SU-DHL-6 (cell line): ENCODE measurements around the gene TMEM163.

Experiments
- H2AFZ ChIP-seq: fragments of 200-600 bp; sonication (generic); 2 replicates; pipeline ENCODE4 v1.6.1; 2014; ENCODE audit warnings: low read depth, mild to moderate bottlenecking, moderate library complexity, mixed read lengths, antibody characterized with exemption, low read length; ENCODE audit not compliant: severe bottlenecking
- H3F3A ChIP-seq: fragments of 200-600 bp; shearing (Covaris generic); 2 replicates; pipeline ENCODE4 v1.6.0; 2016; ENCODE audit warnings: antibody characterized with exemption, mild to moderate bottlenecking; ENCODE audit not compliant: insufficient read depth
- H3K27ac ChIP-seq: fragments of 200-600 bp; sonication (generic); 2 replicates; pipeline ENCODE4 v1.5.1; 2016; ENCODE audit warnings: low read depth, mild to moderate bottlenecking, low read length, moderate library complexity, mixed read lengths
- H3K27me3 ChIP-seq: fragments of 200-600 bp; sonication (generic), shearing (Covaris generic); 2 replicates; pipeline ENCODE4 v1.6.0; 2014; ENCODE audit warnings: mild to moderate bottlenecking, low read length
- H3K36me3 ChIP-seq: fragments of 200-600 bp; sonication (generic); 2 replicates; pipeline ENCODE4 v1.6.1; 2014; ENCODE audit warnings: mild to moderate bottlenecking, low read length, mixed read lengths
- H3K4me2 ChIP-seq: fragments of 300-600, 200-600 bp; shearing (Covaris generic), sonication (generic); 2 replicates; pipeline ENCODE4 v1.6.0; 2014; ENCODE audit warnings: low read length, low read depth, mild to moderate bottlenecking; ENCODE audit not compliant: poor library complexity, severe bottlenecking
- H3K4me3 ChIP-seq: fragments of 200-600 bp; sonication (generic); 2 replicates; pipeline ENCODE4 v1.5.1; 2014; ENCODE audit warnings: antibody characterized with exemption, low read length, mild to moderate bottlenecking, mixed read lengths; ENCODE audit not compliant: insufficient read depth, poor library complexity, severe bottlenecking
- H3K79me2 ChIP-seq: fragments of 200-600 bp; sonication (generic); 2 replicates; pipeline ENCODE4 v1.6.1; 2014; ENCODE audit warnings: mild to moderate bottlenecking, low read length, moderate library complexity; ENCODE audit not compliant: insufficient read depth
- H3K9ac ChIP-seq: fragments of 200-600 bp; sonication (generic); 2 replicates; pipeline ENCODE4 v1.7.0; 2014; ENCODE audit warnings: mild to moderate bottlenecking, low read length
- H3K9me2 ChIP-seq: fragments of 200-600 bp; sonication (generic); replicated peaks from 2 replicates; pipeline ENCODE4 v1.6.1; 2014; ENCODE audit warnings: low read length; ENCODE audit not compliant: insufficient read depth
- H3K9me3 ChIP-seq: fragments of 200-600 bp; sonication (generic); 2 replicates; pipeline ENCODE4 v1.6.1; 2014; ENCODE audit warnings: low read length, mixed read lengths; ENCODE audit not compliant: insufficient read depth
- H4K20me1 ChIP-seq: fragments of 200-600 bp; sonication (generic); 2 replicates; pipeline ENCODE4 v1.6.1; 2014; ENCODE audit warnings: low read depth, mild to moderate bottlenecking, antibody characterized with exemption, low read length, moderate library complexity, mixed read lengths
- CTCF ChIP-seq: fragments of 200-600 bp; sonication (generic); IDR thresholded peaks from one replicate; pipeline ENCODE4 v1.5.1; 2017; ENCODE audit warnings: antibody characterized with exemption, mild to moderate bottlenecking, low read length, moderate library complexity; ENCODE audit not compliant: insufficient read depth, poor library complexity, severe bottlenecking
- EZH2phosphoT487 ChIP-seq: fragments of 200-600 bp; sonication (generic), shearing (Covaris generic); conservative IDR thresholded peaks from 2 replicates; pipeline ENCODE4 v1.6.1; 2018; ENCODE audit warnings: mild to moderate bottlenecking, antibody characterized with exemption, low read length, moderate library complexity, mixed read lengths

The TMEM163 gene

GRCh38 chr2:134728163-134728562 lies 9.4 kb upstream of the TMEM163 start:
- H2AFZ ChIP-seq, result no peak overlapping the region
- no peak overlapping the region for H3K4me3 ChIP-seq
- no peaks in the 10 kb centered on the region for H3K9me3 ChIP-seq
- no peaks in the 10 kb centered on the region for H3K79me2 ChIP-seq
- H4K20me1 ChIP-seq, result no peaks in the 10 kb centered on the region
- no peak overlapping the region for H3K27ac ChIP-seq
- no peaks in the 10 kb centered on the region for H3F3A ChIP-seq
- H3K36me3 ChIP-seq, result no peaks in the 10 kb centered on the region
- no peaks in the 10 kb centered on the region for H3K27me3 ChIP-seq
- H3K4me2 ChIP-seq, result no peak overlapping the region
- H3K9ac ChIP-seq, result no peak overlapping the region
- no peak for TF ChIP-seq CTCF
- TF ChIP-seq EZH2phosphoT487, result no peak
- H3K9me2 ChIP-seq, result no peaks in the 10 kb centered on the region

GRCh38 chr2:134727385-134727784 lies 8.6 kb upstream of the TMEM163 start:
- H3K27ac ChIP-seq, result no peak overlapping the region
- H3K4me3 ChIP-seq, result no peak overlapping the region

DNA sequence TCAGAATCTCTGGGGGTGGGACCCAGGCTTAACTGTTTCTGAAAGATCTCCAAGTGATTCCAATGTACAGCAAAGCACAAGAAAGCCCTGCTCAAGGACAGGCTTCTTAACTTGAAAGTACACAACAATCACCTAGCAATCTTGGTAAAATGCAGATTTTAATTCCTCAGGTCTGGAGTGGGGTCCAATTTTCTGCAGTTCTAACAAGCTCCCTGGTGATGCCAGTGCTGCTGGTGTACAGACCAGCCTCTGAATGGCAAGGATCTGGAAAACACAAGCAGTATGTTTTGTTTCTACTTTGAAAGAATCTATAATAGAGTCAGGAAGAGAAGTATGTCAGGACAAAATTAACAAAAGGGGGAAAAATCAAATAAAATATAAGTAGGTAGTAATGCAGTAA lies 7.8 kb upstream of the TMEM163 start:
- Histone ChIP-seq H3K9me3 (no peaks in the 10 kb centered on the region), H4K20me1 (no peaks in the 10 kb centered on the region), H3K4me3 (no peak overlapping the region), H2AFZ (no peak overlapping the region), H3F3A (0 out of 2 replicates have a peak, but pooled peaks cover 6% of the 10 kb centered on the region), H3K9ac (no peak overlapping the region), H3K36me3 (no peaks in the 10 kb centered on the region), H3K27me3 (no peaks in the 10 kb centered on the region), H3K9me2 (no peaks in the 10 kb centered on the region), H3K4me2 (no peak overlapping the region), H3K27ac (no peak overlapping the region), H3K79me2 (no peaks in the 10 kb centered on the region)
- TF ChIP-seq EZH2phosphoT487 (no peak), CTCF (no peak)

More at GRCh38 chr2:134727385-134727784, 8.6 kb upstream of the TMEM163 start:
- no peak overlapping the region for H2AFZ ChIP-seq
- H4K20me1 ChIP-seq, result no peaks in the 10 kb centered on the region
- TF ChIP-seq CTCF (no peak), EZH2phosphoT487 (no peak)
- no peak overlapping the region for H3K4me2 ChIP-seq
- H3K79me2 ChIP-seq, result no peaks in the 10 kb centered on the region
- H3K9me2 ChIP-seq, result no peaks in the 10 kb centered on the region
- H3K9me3 ChIP-seq, result no peaks in the 10 kb centered on the region
- no peaks in the 10 kb centered on the region for H3F3A ChIP-seq
- no peaks in the 10 kb centered on the region for H3K36me3 ChIP-seq
- no peaks in the 10 kb centered on the region for H3K27me3 ChIP-seq
- no peak overlapping the region for H3K9ac ChIP-seq
